Loucy (cell line): Measurements from ENCODE around the gene FAM20C.

Experiments used
- H2AFZ ChIP-seq: fragments of 200-600 bp; sonication (generic); 2 replicates; pipeline ENCODE4 v1.6.0; 2016; ENCODE audit warnings: antibody characterized with exemption, mild to moderate bottlenecking, low read length, moderate library complexity
- H3F3A ChIP-seq: fragments of 200-600 bp; 2 replicates; pipeline ENCODE4 v1.6.0; 2016; ENCODE audit warnings: antibody characterized with exemption, low read depth, mild to moderate bottlenecking
- H3K27me3 ChIP-seq: fragments of 200-600 bp; sonication (generic); 2 replicates; pipeline ENCODE4 v1.6.1; 2014; ENCODE audit warnings: low read length, mild to moderate bottlenecking; ENCODE audit not compliant: insufficient read depth, poor library complexity, severe bottlenecking
- H3K36me3 ChIP-seq: fragments of 200-600 bp; sonication (generic); 2 replicates; pipeline ENCODE4 v1.6.1; 2016; ENCODE audit warnings: low read length; ENCODE audit not compliant: insufficient read depth
- H3K4me1 ChIP-seq: fragments of 200-600 bp; sonication (generic); 2 replicates; pipeline ENCODE4 v1.5.1; 2014; ENCODE audit warnings: low read length, mild to moderate bottlenecking; ENCODE audit not compliant: insufficient read depth, poor library complexity, severe bottlenecking
- H3K4me2 ChIP-seq: fragments of 200-600 bp; sonication (generic); 2 replicates; pipeline ENCODE4 v1.6.0; 2014; ENCODE audit warnings: antibody characterized with exemption, low read length, low read depth, mild to moderate bottlenecking; ENCODE audit not compliant: poor library complexity, severe bottlenecking
- H3K4me3 ChIP-seq: fragments of 200-600 bp; sonication (generic); 2 replicates; pipeline ENCODE4 v1.5.1; 2014; ENCODE audit warnings: low read length, mild to moderate bottlenecking, mixed read lengths; ENCODE audit not compliant: poor library complexity, severe bottlenecking
- H3K79me2 ChIP-seq: fragments of 200-600 bp; sonication (generic); 2 replicates; pipeline ENCODE4 v1.6.1; 2014; ENCODE audit warnings: low read length; ENCODE audit not compliant: insufficient read depth
- H3K9ac ChIP-seq: fragments of 200-600 bp; sonication (generic); 2 replicates; pipeline ENCODE4 v1.6.0; 2014; ENCODE audit warnings: mild to moderate bottlenecking, low read depth, low read length, moderate library complexity; ENCODE audit not compliant: poor library complexity, severe bottlenecking
- H3K9me2 ChIP-seq: fragments of 200-600 bp; sonication (generic); replicated peaks from 2 replicates; pipeline ENCODE4 v1.6.1; 2016; ENCODE audit warnings: low read depth, low read length, mixed read lengths
- H3K9me3 ChIP-seq: fragments of 200-600 bp; sonication (generic); 2 replicates; pipeline ENCODE4 v1.6.1; 2014; ENCODE audit warnings: mild to moderate bottlenecking, antibody characterized with exemption, low read length, low read depth; ENCODE audit not compliant: insufficient read depth
- H4K20me1 ChIP-seq: fragments of 200-600 bp; sonication (generic); 2 replicates; pipeline ENCODE4 v1.6.0; 2014; ENCODE audit warnings: antibody characterized with exemption, low read length, mild to moderate bottlenecking; ENCODE audit not compliant: insufficient read depth, poor library complexity, severe bottlenecking
- EZH2phosphoT487 ChIP-seq: fragments of 200-600 bp; IDR thresholded peaks from 2 replicates; pipeline ENCODE4 v1.6.1; 2018; ENCODE audit warnings: antibody characterized with exemption, mild to moderate bottlenecking, moderate library complexity, borderline replicate concordance
- TF ChIP-seq, protein P1 (sequence below): fragments of 200-600 bp; sonication (generic); conservative IDR thresholded peaks from 2 replicates; pipeline ENCODE4 v1.5.1; 2014; ENCODE audit warnings: mild to moderate bottlenecking, antibody characterized with exemption, low read length

The FAM20C gene

DNA sequence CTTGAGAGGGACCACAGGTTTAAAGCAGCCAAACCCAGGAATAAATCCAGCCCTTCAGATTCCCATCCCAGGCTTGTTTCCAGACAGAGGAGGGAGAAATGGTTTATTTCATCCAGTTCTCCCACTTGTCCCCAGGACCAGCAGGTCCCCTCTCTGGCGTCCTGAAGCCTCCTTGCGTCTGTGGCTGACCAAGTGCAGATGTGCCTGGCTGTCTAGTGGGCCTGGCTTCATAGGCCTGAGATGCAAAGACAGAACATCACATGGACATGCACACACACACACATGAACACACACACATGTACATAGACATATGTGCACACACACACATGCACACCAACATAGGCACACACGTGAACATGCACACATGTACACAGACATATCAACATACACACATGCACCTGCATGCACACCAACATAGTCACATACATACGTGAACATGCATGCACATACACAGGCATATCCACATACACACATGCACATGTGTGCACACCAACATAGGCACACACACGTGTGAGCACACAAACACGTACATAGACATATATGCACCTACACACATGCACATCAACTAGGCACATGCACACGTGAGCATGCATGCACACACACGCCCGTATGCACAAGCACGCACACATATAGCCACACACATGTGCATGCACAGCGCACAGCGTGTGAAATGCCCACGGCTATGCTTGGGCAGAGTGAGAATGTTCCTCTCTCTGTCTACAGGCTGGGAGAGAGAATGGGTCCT lies 108.3 kb downstream of the FAM20C start:
- Histone ChIP-seq H3K9me2 (no peaks in the 10 kb centered on the region), H3K9me3 (peaks cover 41% of the 10 kb centered on the region; the same call in 1 of the 2 replicates), H3K79me2 (no peaks in the 10 kb centered on the region), H3K4me1 (no peaks in the 10 kb centered on the region), H3K36me3 (no peaks in the 10 kb centered on the region), H4K20me1 (no peaks in the 10 kb centered on the region), H3K9ac (no peak overlapping the region), H3F3A (no peaks in the 10 kb centered on the region), H3K27me3 (no peaks in the 10 kb centered on the region), H2AFZ (no peak overlapping the region), H3K4me3 (no peak overlapping the region), H3K4me2 (no peak overlapping the region)
- no peak for TF ChIP-seq EZH2phosphoT487
- TF ChIP-seq, protein P1, sequence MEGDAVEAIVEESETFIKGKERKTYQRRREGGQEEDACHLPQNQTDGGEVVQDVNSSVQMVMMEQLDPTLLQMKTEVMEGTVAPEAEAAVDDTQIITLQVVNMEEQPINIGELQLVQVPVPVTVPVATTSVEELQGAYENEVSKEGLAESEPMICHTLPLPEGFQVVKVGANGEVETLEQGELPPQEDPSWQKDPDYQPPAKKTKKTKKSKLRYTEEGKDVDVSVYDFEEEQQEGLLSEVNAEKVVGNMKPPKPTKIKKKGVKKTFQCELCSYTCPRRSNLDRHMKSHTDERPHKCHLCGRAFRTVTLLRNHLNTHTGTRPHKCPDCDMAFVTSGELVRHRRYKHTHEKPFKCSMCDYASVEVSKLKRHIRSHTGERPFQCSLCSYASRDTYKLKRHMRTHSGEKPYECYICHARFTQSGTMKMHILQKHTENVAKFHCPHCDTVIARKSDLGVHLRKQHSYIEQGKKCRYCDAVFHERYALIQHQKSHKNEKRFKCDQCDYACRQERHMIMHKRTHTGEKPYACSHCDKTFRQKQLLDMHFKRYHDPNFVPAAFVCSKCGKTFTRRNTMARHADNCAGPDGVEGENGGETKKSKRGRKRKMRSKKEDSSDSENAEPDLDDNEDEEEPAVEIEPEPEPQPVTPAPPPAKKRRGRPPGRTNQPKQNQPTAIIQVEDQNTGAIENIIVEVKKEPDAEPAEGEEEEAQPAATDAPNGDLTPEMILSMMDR: no peak

- H3K4me2 ChIP-seq: no peak overlapping the region
Observed at GRCh38 chr7:301291-302053, 109.1 kb downstream of the FAM20C start.

DNA sequence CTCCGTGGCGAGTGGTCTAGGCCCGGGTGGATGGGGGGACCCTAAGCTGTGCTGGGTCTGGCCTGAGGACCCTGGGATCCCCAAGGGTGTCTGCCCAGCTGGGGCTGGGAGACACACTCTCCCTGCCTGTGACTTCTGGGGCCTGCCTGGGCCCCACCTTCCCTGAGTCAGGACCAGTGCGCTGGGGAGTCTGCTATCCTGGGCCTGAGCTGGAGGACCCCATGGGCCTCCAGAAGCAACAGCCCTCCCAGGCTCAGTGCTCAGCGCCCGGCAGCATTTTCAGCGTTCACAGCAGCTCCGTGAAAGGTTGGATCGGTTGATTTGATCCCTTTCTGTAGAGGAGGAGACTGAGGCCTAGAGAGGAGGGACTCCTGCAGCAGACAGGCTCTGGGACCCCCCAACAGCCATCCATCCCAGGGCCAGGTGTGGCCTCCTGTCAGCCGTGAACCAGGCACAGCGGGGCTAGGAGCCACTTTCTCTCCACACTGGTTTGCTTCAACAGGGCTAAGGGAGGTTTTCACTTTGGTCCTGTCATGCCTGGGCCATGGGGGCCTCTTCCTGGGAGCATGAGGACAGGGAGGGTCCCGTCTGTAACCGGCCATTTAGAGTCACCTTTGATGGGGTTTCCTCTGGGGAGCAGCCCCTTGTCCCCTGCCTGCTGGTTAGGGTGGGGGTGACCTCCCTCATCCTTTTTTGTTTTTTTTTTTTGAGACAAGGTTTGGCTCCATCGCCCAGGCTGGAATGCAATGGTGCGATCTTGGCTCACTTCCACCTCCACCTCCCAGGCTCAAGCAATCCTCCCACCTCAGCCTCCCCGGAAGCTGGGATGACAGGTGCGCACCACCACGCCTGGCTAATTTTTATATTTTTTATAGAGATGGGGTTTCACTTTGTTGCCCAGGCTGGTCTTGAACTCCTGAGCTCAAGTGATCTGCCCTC lies 110.0 kb downstream of the FAM20C start:
- H3K79me2 ChIP-seq: no peaks in the 10 kb centered on the region
- no peaks in the 10 kb centered on the region for H3K36me3 ChIP-seq
- H3K27me3 ChIP-seq: no peaks in the 10 kb centered on the region
- no peak overlapping the region for H3K4me3 ChIP-seq
- H3K9me2 ChIP-seq: no peaks in the 10 kb centered on the region
- H3F3A ChIP-seq: no peaks in the 10 kb centered on the region
- no peak overlapping the region for H3K9ac ChIP-seq
- no peak overlapping the region for H3K4me2 ChIP-seq
- H4K20me1 ChIP-seq: no peaks in the 10 kb centered on the region
- H2AFZ ChIP-seq: no peak overlapping the region
- H3K4me1 ChIP-seq: no peaks in the 10 kb centered on the region
- no peak for TF ChIP-seq EZH2phosphoT487
- TF ChIP-seq, protein P1: no peak
- peaks cover 40% of the 10 kb centered on the region; the same call in 1 of the 2 replicates for H3K9me3 ChIP-seq

More at GRCh38 chr7:301291-302053, 109.1 kb downstream of the FAM20C start:
- Histone ChIP-seq H3K36me3 (no peaks in the 10 kb centered on the region), H3K4me1 (no peaks in the 10 kb centered on the region), H3K9me3 (peaks cover 38% of the 10 kb centered on the region; the same call in 1 of the 2 replicates), H3K9me2 (no peaks in the 10 kb centered on the region), H4K20me1 (no peaks in the 10 kb centered on the region), H3K27me3 (no peaks in the 10 kb centered on the region), H3K79me2 (no peaks in the 10 kb centered on the region), H3K9ac (no peak overlapping the region), H3F3A (no peaks in the 10 kb centered on the region), H3K4me3 (no peak overlapping the region), H2AFZ (no peak overlapping the region)
- TF ChIP-seq, protein P1: no peak
- no peak for TF ChIP-seq EZH2phosphoT487
